ENCODE measurements around the gene CSNK1G1.

GRCh38 chr15:64180235-64180824 is 175.6 kb downstream of the CSNK1G1 start:
- TF ChIP-seq CTCF (IDR thresholded peaks at IDR 0.05 in 8 of 11, conservative IDR thresholded peaks at IDR 0.05 in 3 of 11) = no peak
- no peak for TF ChIP-seq POLR2A (IDR thresholded peaks at IDR 0.05)
- no peak for TF ChIP-seq POLR2AphosphoS5 (IDR thresholded peaks at IDR 0.05)
